Breast epithelium (tissue), 4 donors: ENCODE results near the gene COL17A1. TPM values are rescaled to one million over a fixed set of nuclear protein-coding genes. Genes with fewer than 3 reads are reported as not detected.

Experiments
- DNase-seq, 2 donors: peaks; one replicate each; pipeline ENCODE4 v3.0.0-alpha.2; 2019; ENCODE audit warnings: low spot score in 2 of 2
- H3K27ac ChIP-seq, 2 donors: fragments of 200-600 bp; sonication (generic) in 1 of 2; one replicate each; pipeline ENCODE4 v1.5.1; 2016 to 2019; ENCODE audit warnings: mild to moderate bottlenecking in 1 of 2
- H3K27me3 ChIP-seq, 2 donors: fragments of 200-600 bp; sonication (generic) in 1 of 2; one replicate each; pipeline versions ENCODE4 v1.5.1 to v1.6.0; 2017 to 2019; ENCODE audit warnings: control low read depth in 1 of 2, mild to moderate bottlenecking in 1 of 2
- H3K36me3 ChIP-seq: fragments of 200-600 bp; one replicate; pipeline ENCODE4 v1.5.1; 2019
- H3K4me1 ChIP-seq, 2 donors: fragments of 200-600 bp; sonication (generic); one replicate each; pipeline ENCODE4 v1.5.1; 2016 to 2019; ENCODE audit warnings: control low read depth in 1 of 2
- H3K4me3 ChIP-seq, 3 donors: fragments of 200-600 bp; sonication (generic); 1 replicate in 2 of 3; 2 replicates in 1 of 3; pipeline ENCODE4 v1.5.1; 2016 to 2019; ENCODE audit warnings: mild to moderate bottlenecking in 3 of 3, moderate library complexity in 2 of 3
- H3K9me3 ChIP-seq, 2 donors: fragments of 200-600 bp; sonication (generic) in 1 of 2; one replicate each; pipeline ENCODE4 v1.5.1; 2016 to 2019; ENCODE audit warnings: control low read depth in 1 of 2
- CTCF ChIP-seq, 3 donors: fragments of 450-650 bp; IDR thresholded peaks; one replicate each; pipeline ENCODE4 v1.5.1; 2016 to 2017; ENCODE audit warnings: antibody characterized with exemption in 3 of 3, mild to moderate bottlenecking in 3 of 3, moderate library complexity in 3 of 3
- POLR2A ChIP-seq: fragments of 450-650 bp; IDR thresholded peaks from one replicate; pipeline ENCODE4 v1.6.1; 2016; ENCODE audit warnings: antibody characterized with exemption, mild to moderate bottlenecking, moderate library complexity
- POLR2AphosphoS5 ChIP-seq, 3 donors: sonication (generic); formaldehyde crosslinking; IDR thresholded peaks; one replicate each; pipeline ENCODE4 v1.6.1; 2017; ENCODE audit warnings: antibody characterized with exemption in 3 of 3
- intact Hi-C: fragments of 100-400 bp; cut with DNase I; formaldehyde crosslinking; loops from one replicate; pipeline ENCODE4 v1.15.1; 2023; ENCODE audit warnings: low total_unique reads
- total RNA-seq, 3 donors: library from RNA; depleted of rRNA; stranded (reverse); fragments of >200 nt; gene quantifications; one replicate each; pipeline ENCODE4 v1.1.0, GENCODE V29; 2016

Gene COL17A1
- total RNA-seq, 3 donors from 2014 or later: 0.16 to 56.1 (median 34.1) TPM

- peak in 1 of 3 donors; percentile 6 for TF ChIP-seq CTCF (IDR thresholded peaks at IDR 0.05)
- TF ChIP-seq POLR2AphosphoS5 (IDR thresholded peaks at IDR 0.05): no peak
- peak; percentile 13 for TF ChIP-seq POLR2A
- H3K4me3 ChIP-seq: peak overlapping the region; percentile 68 to 77 (median 69)
- no peaks in the 10 kb centered on the region for H3K36me3 ChIP-seq
- no peak for DNase-seq
- H3K4me1 ChIP-seq: peaks cover 0 to 3% of the 10 kb centered on the region in 2 donors
- no peaks in the 10 kb centered on the region for H3K27me3 ChIP-seq
- intact Hi-C loops: loop anchor here (1.0 kb wide), 1 partner anchor 12 kb away; no protein-coding TSS in a partner anchor
- peak overlapping the region; percentile 98 to 100 for H3K27ac ChIP-seq
- H3K9me3 ChIP-seq: no peaks in the 10 kb centered on the region
Observed at GRCh38 chr10:104122225-104123107, 36.8 kb upstream of the COL17A1 start.

- H3K4me3 ChIP-seq: peak within 1 kb of the TSS; percentile 68 to 77 (median 69)
- intact Hi-C loops: no loop called here
Observed at GRCh38 chr10:104121485-104122224, 36.0 kb upstream of the COL17A1 start, which contains the start of gene SFR1. TSS of gene SFR1 (plus strand) at chr10:104122171. CDS start at chr10:104122184, 13 bp downstream.

GRCh38 chr10:104120903-104121484 is 35.3 kb upstream of the COL17A1 start:
- intact Hi-C loops: no loop called here
- peak; percentile 94 to 95 for DNase-seq
- Histone ChIP-seq H3K27me3 (no peaks in the 10 kb centered on the region), H3K4me1 (peaks cover 0 to 3% of the 10 kb centered on the region in 2 donors), H3K4me3 (peak overlapping the region; percentile 68 to 77 (median 69)), H3K27ac (peak overlapping the region; percentile 98 to 100), H3K9me3 (no peaks in the 10 kb centered on the region), H3K36me3 (no peaks in the 10 kb centered on the region)
- TF ChIP-seq POLR2AphosphoS5 (IDR thresholded peaks at IDR 0.05) (peak in 2 of 3 donors; percentile 76 to 82), CTCF (IDR thresholded peaks at IDR 0.05) (no peak), POLR2A (peak; percentile 42)

More at GRCh38 chr10:104121485-104122224, 36.0 kb upstream of the COL17A1 start, which contains the start of gene SFR1:
- H3K36me3 ChIP-seq: no peaks in the 10 kb centered on the region
- peak; percentile 98 for DNase-seq
- H3K27me3 ChIP-seq: no peaks in the 10 kb centered on the region
- TF ChIP-seq CTCF (IDR thresholded peaks at IDR 0.05) (peak; percentile 29 to 67 (median 66)), POLR2AphosphoS5 (IDR thresholded peaks at IDR 0.05) (peak; percentile 51 to 94 (median 78)), POLR2A (peak; percentile 77)
- H3K27ac ChIP-seq: peak within 1 kb of the TSS; percentile 98 to 100
- no peaks in the 10 kb centered on the region for H3K9me3 ChIP-seq
- H3K4me1 ChIP-seq: peaks cover 0 to 3% of the 10 kb centered on the region in 2 donors

GRCh38 chr10:104120512-104120902 is 34.8 kb upstream of the COL17A1 start:
- H3K27ac ChIP-seq: peak overlapping the region; percentile 98 to 100
- H3K27me3 ChIP-seq: no peaks in the 10 kb centered on the region
- no peak for DNase-seq
- peaks cover 0 to 3% of the 10 kb centered on the region in 2 donors for H3K4me1 ChIP-seq
- no peaks in the 10 kb centered on the region for H3K9me3 ChIP-seq
- H3K4me3 ChIP-seq: peak overlapping the region; percentile 68 to 77 (median 69)
- TF ChIP-seq POLR2A (no peak), POLR2AphosphoS5 (IDR thresholded peaks at IDR 0.05) (no peak), CTCF (IDR thresholded peaks at IDR 0.05) (no peak)
- H3K36me3 ChIP-seq: no peaks in the 10 kb centered on the region
- intact Hi-C loops: no loop called here
